GM12874 (cell line): Measurements from ENCODE around the gene SOD3.

Experiments
- CTCF ChIP-seq: IDR thresholded peaks from 2 replicates; pipeline ENCODE4 v1.5.1; 2011; ENCODE audit warnings: low read depth, mild to moderate bottlenecking, control low read depth, low read length, moderate library complexity; ENCODE audit not compliant: insufficient read depth

Gene SOD3

GRCh38 chr4:24799196-24799543 lies 3.8 kb downstream of the SOD3 start:
- no peak for TF ChIP-seq CTCF

DNA sequence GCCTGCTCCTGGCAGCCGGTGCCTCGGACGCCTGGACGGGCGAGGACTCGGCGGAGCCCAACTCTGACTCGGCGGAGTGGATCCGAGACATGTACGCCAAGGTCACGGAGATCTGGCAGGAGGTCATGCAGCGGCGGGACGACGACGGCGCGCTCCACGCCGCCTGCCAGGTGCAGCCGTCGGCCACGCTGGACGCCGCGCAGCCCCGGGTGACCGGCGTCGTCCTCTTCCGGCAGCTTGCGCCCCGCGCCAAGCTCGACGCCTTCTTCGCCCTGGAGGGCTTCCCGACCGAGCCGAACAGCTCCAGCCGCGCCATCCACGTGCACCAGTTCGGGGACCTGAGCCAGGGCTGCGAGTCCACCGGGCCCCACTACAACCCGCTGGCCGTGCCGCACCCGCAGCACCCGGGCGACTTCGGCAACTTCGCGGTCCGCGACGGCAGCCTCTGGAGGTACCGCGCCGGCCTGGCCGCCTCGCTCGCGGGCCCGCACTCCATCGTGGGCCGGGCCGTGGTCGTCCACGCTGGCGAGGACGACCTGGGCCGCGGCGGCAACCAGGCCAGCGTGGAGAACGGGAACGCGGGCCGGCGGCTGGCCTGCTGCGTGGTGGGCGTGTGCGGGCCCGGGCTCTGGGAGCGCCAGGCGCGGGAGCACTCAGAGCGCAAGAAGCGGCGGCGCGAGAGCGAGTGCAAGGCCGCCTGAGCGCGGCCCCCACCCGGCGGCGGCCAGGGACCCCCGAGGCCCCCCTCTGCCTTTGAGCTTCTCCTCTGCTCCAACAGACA lies 4.4 kb downstream of the SOD3 start:
- TF ChIP-seq CTCF, result no peak

DNA sequence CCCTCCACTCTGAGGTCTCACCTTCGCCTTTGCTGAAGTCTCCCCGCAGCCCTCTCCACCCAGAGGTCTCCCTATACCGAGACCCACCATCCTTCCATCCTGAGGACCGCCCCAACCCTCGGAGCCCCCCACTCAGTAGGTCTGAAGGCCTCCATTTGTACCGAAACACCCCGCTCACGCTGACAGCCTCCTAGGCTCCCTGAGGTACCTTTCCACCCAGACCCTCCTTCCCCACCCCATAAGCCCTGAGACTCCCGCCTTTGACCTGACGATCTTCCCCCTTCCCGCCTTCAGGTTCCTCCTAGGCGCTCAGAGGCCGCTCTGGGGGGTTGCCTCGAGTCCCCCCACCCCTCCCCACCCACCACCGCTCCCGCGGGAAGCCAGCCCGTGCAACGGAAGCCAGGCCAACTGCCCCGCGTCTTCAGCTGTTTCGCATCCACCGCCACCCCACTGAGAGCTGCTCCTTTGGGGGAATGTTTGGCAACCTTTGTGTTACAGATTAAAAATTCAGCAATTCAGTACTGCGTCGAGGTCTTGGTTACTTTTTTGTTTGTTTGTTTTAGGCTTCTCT lies 5.0 kb downstream of the SOD3 start:
- no peak for TF ChIP-seq CTCF

DNA sequence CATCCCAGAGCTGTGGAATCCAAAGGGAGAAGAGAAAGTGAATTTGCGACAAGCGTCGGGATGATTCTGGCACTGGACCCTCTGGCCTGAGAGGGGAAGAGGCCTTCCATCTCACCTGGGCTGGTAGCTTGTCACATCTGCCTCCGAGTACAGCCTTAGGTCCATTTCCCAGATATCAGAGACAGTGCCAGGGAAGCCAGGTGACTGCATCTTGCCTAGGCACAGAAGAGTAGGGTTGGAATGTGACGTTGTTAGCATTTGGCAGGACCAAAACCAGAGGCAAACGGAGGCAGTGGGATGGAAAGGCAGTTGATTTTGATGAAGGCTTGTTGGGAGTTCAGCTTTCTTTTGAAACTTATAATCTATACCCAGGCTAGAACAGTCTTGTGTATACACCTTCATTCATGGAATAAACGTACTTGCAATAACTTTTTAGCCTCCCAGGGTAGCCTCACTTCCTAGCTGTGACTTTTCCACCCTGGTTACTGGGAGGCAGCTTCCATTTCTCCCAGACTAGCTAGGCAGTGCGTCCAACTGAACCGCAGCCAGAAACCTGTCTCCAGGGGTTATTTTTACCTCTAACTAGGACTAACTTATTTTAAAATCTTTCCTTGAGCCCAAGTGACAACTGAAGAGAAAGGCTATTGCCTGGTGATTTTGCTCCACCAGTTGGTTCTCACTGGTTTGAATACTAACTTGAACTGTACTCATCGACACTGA lies 5.9 kb downstream of the SOD3 start:
- TF ChIP-seq CTCF, result no peak

- no peak for TF ChIP-seq CTCF
Measured at GRCh38 chr4:24802648-24803047, 7.3 kb downstream of the SOD3 start.

DNA sequence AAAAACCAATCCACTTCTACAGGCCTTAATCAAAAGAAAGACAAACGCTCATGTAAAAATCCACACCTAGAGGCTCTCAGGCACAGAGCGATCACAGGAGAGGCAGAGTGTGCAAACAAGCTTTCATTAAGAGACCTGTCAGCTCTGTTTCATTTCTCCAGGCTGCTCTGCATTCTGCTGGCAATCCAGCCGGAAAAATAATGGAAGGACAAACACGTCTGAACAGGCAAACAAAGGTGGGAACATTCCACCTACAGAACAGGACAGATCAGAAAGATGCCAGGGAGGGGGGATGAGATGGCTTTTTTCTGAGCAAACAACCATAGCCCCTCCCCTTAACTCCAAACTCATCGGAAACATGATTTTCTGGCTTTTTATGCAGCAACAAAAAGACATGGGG lies 9.7 kb downstream of the SOD3 start:
- TF ChIP-seq CTCF, result no peak

GRCh38 chr4:24805566-24805965 lies 10.2 kb downstream of the SOD3 start:
- TF ChIP-seq CTCF, result no peak
